HCT116 (cell line): ENCODE measurements around the gene SORCS2. TPM values are rescaled to one million over a fixed set of nuclear protein-coding genes. Genes with fewer than 3 reads are reported as not detected.

ENCODE experiments used
- ATAC-seq: fragments of 200-7000 bp; cut with Tn5 transposase; 2 replicates; pipeline ENCODE4 v1.9.1; 2020; ENCODE audit warnings: mild to moderate bottlenecking, moderate library complexity
- BruUV-seq: library from RNA; stranded (reverse); fragments of 400-500 nt; replicated peaks from 2 replicates; lab custom pipeline; 2021; lab: Mats Ljungman, UMichigan
- CTCF ChIA-PET: fragments of 300-600 bp; sonication (Branson Sonifier 250); formaldehyde crosslinking; loops from one replicate; lab custom pipeline; 2021; ENCODE audit warnings: antibody characterized with exemption; lab: Charles Lee
- POLR2A ChIA-PET: fragments of 300-600, 350-600 bp; sonication (Branson Sonifier 250); formaldehyde crosslinking; loops from one replicate; lab custom pipeline; 2021; ENCODE audit warnings: antibody characterized with exemption; lab: Charles Lee
- RAD21 ChIA-PET, 2 experiments: fragments of 300-600 bp; sonication (Branson Sonifier 250); formaldehyde crosslinking; loops; one replicate each; lab custom pipeline; 2023; ENCODE audit warnings: low total read pairs in 2 of 2; ENCODE audit not compliant: uncharacterized antibody in 2 of 2, unreplicated experiment in 2 of 2, low non-redundant PET in 1 of 2; lab: Charles Lee
- DNase-seq: peaks from one replicate; pipeline ENCODE4 v3.0.0-alpha.2; 2010; ENCODE audit warnings: low read depth, low spot score
- H2AFZ ChIP-seq: fragments of 200-600 bp; shearing (Covaris generic), sonication (generic); 2 replicates; pipeline ENCODE4 v1.6.1; 2017; ENCODE audit warnings: low read depth, mixed run types, mixed read lengths, antibody characterized with exemption, low read length; ENCODE audit not compliant: poor library complexity, severe bottlenecking
- H3K27ac ChIP-seq: 2 replicates; pipeline ENCODE4 v1.5.1; 2012; ENCODE audit warnings: low read depth, low read length
- H3K27me3 ChIP-seq: fragments of 200-600 bp; sonication (generic); 2 replicates; pipeline ENCODE4 v1.6.1; 2016; ENCODE audit warnings: mixed run types, low read length, mixed read lengths; ENCODE audit not compliant: insufficient read depth
- H3K36me3 ChIP-seq, 2 experiments: fragments of 200-500 bp in 1 of 2; fragments of 200-600 bp in 1 of 2; sonication (Bioruptor generic) in 1 of 2; sonication (generic) in 1 of 2; 2 replicates each; pipeline versions ENCODE4 v1.5.1 to v1.6.1; 2014 to 2016; ENCODE audit warnings: low read length in 2 of 2, inconsistent platforms in 1 of 2, mixed read lengths in 1 of 2, mixed run types in 1 of 2; ENCODE audit not compliant: insufficient read depth in 2 of 2, control insufficient read depth in 1 of 2
- H3K4me1 ChIP-seq, 2 experiments: fragments of 200-600 bp in 1 of 2; sonication (generic) in 1 of 2; 2 replicates each; pipeline versions ENCODE4 v1.5.1 to v1.6.1; 2012 to 2017; ENCODE audit warnings: low read length in 2 of 2, inconsistent platforms in 1 of 2, mild to moderate bottlenecking in 1 of 2, mixed read lengths in 1 of 2, mixed run types in 1 of 2, moderate library complexity in 1 of 2; ENCODE audit not compliant: insufficient read depth in 2 of 2, control insufficient read depth in 1 of 2
- H3K4me2 ChIP-seq: fragments of 200-600 bp; sonication (generic); 2 replicates; pipeline ENCODE4 v1.6.1; 2017; ENCODE audit warnings: mixed run types, low read length, mixed read lengths
- H3K4me3 ChIP-seq, 2 experiments: fragments of 200-600 bp in 1 of 2; sonication (generic) in 1 of 2; replicated peaks in 1 of 2; 2 replicates each; pipeline ENCODE4 v1.5.1; 2011 to 2016; ENCODE audit warnings: low read length in 2 of 2, control low read depth in 1 of 2, low read depth in 1 of 2, mild to moderate bottlenecking in 1 of 2, mixed read lengths in 1 of 2, mixed run types in 1 of 2
- H3K79me2 ChIP-seq: fragments of 200-600 bp; sonication (generic); 2 replicates; pipeline ENCODE4 v1.6.1; 2017; ENCODE audit warnings: mild to moderate bottlenecking, mixed run types, low read length, moderate library complexity, mixed read lengths; ENCODE audit not compliant: insufficient read depth
- H3K9ac ChIP-seq: fragments of 200-600 bp; sonication (generic); 2 replicates; pipeline ENCODE4 v1.6.1; 2016; ENCODE audit warnings: low read length, mixed read lengths
- H3K9me2 ChIP-seq: fragments of 200-600 bp; sonication (generic), shearing (Covaris generic); 2 replicates; pipeline ENCODE4 v1.6.1; 2017; ENCODE audit warnings: mixed run types, mild to moderate bottlenecking, moderate library complexity; ENCODE audit not compliant: insufficient read depth
- H3K9me3 ChIP-seq, 2 experiments: fragments of 200-500 bp in 1 of 2; fragments of 200-600 bp in 1 of 2; sonication (Bioruptor generic) in 1 of 2; sonication (generic) in 1 of 2; 2 replicates each; pipeline ENCODE4 v1.6.1; 2014 to 2017; ENCODE audit warnings: low read length in 2 of 2, mixed read lengths in 2 of 2, inconsistent platforms in 1 of 2, low read depth in 1 of 2, mild to moderate bottlenecking in 1 of 2, mixed run types in 1 of 2, moderate library complexity in 1 of 2; ENCODE audit not compliant: control insufficient read depth in 1 of 2, insufficient read depth in 1 of 2
- H4K20me1 ChIP-seq: fragments of 200-600 bp; sonication (generic), shearing (Covaris generic); 2 replicates; pipeline ENCODE4 v1.6.1; 2017; ENCODE audit warnings: mixed run types, mild to moderate bottlenecking, moderate library complexity; ENCODE audit not compliant: insufficient read depth
- CBX3 ChIP-seq: IDR thresholded peaks from 2 replicates; pipeline ENCODE4 v1.6.1; 2012; ENCODE audit warnings: low read depth
- ELF1 ChIP-seq: IDR thresholded peaks from 2 replicates; pipeline ENCODE4 v1.6.1; 2012; ENCODE audit warnings: low read depth, borderline replicate concordance
- RAD21 ChIP-seq: IDR thresholded peaks from 2 replicates; pipeline ENCODE4 v1.6.1; 2012; ENCODE audit warnings: low read depth, mild to moderate bottlenecking
- SRF ChIP-seq: IDR thresholded peaks from 2 replicates; pipeline ENCODE4 v1.6.1; 2012; ENCODE audit warnings: low read depth
- TCF7L2 ChIP-seq: IDR thresholded peaks from 2 replicates; pipeline ENCODE4 v1.7.0; 2011; ENCODE audit warnings: borderline replicate concordance, inconsistent platforms; ENCODE audit not compliant: insufficient read depth, insufficient read length; ENCODE audit errors: extremely low read depth
- ZNF274 ChIP-seq: fragments of 200-500 bp; sonication (Bioruptor generic); IDR thresholded peaks from 2 replicates; pipeline ENCODE4 v1.6.1; 2014; ENCODE audit warnings: mild to moderate bottlenecking, low read depth, low read length, inconsistent platforms
- intact Hi-C: fragments of 100-400 bp; cut with micrococcal nuclease; formaldehyde crosslinking; loops from 2 replicates; pipeline ENCODE4 v1.10.0; 2022
- total RNA-seq: library from RNA; stranded (reverse); gene quantifications from one replicate; pipeline ENCODE4 v1.2.1, GENCODE V29; 2021; ENCODE audit not compliant: unreplicated experiment
- TF ChIP-seq, protein P1 (sequence below), 3 experiments: fragments of 200-600 bp in 1 of 3; sonication (generic) in 1 of 3; IDR thresholded peaks in 2 of 3; conservative IDR thresholded peaks in 1 of 3; 2 replicates each; pipeline ENCODE4 v1.5.1; 2012 to 2017; ENCODE audit warnings: low read depth in 2 of 3, low read length in 2 of 3, antibody characterized with exemption in 1 of 3, borderline replicate concordance in 1 of 3, control low read depth in 1 of 3, mild to moderate bottlenecking in 1 of 3, mixed read lengths in 1 of 3, mixed run types in 1 of 3, moderate library complexity in 1 of 3; ENCODE audit not compliant: insufficient read depth in 1 of 3
- TF ChIP-seq, protein P2 (sequence below): IDR thresholded peaks from 2 replicates; pipeline ENCODE4 v1.6.1; 2012
- TF ChIP-seq, protein P3 (sequence below): IDR thresholded peaks from 2 replicates; pipeline ENCODE4 v1.6.1; 2012; ENCODE audit warnings: low read depth

The SORCS2 gene
- total RNA-seq, 1 experiment from 2014 or later: 0.37 TPM

DNA sequence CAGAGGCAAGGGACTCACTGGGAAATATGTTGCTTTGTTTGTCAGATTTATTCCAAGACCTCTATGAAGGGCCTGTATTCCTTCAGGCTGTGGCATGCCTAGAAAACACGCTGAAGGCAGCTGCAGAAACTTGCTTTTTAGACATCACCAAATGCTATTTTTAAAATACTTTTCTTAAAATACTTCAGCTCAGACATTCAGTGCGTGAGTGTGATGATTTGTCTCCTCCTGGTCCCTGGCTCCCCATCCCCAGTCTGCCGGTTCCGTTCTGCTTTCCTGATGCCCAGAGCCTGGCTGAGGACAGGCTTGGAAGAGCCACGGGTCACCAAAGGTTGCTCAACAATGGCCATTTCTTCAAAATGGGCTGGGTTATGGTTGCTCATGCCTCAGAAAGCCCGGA is 187.4 kb downstream of the SORCS2 start:
- H3K4me2 ChIP-seq: no peak overlapping the region
- intact Hi-C loops: no loop called here
- BruUV-seq: no TSS peak
- no peak overlapping the region for H3K9ac ChIP-seq
- no peaks in the 10 kb centered on the region for H4K20me1 ChIP-seq
- H3K27ac ChIP-seq: no peak overlapping the region
- CTCF ChIA-PET: no interaction called here
- no peaks in the 10 kb centered on the region for H3K79me2 ChIP-seq
- H3K36me3 ChIP-seq: no peaks in the 10 kb centered on the region
- H3K4me1 ChIP-seq: no peaks in the 10 kb centered on the region
- H3K9me3 ChIP-seq: no peaks in the 10 kb centered on the region
- H3K4me3 ChIP-seq: no peak overlapping the region
- POLR2A ChIA-PET: no interaction called here
- H3K9me2 ChIP-seq: no peaks in the 10 kb centered on the region
- TF ChIP-seq ELF1 (no peak), RAD21 (no peak), ZNF274 (no peak)
- TF ChIP-seq, protein P1, sequence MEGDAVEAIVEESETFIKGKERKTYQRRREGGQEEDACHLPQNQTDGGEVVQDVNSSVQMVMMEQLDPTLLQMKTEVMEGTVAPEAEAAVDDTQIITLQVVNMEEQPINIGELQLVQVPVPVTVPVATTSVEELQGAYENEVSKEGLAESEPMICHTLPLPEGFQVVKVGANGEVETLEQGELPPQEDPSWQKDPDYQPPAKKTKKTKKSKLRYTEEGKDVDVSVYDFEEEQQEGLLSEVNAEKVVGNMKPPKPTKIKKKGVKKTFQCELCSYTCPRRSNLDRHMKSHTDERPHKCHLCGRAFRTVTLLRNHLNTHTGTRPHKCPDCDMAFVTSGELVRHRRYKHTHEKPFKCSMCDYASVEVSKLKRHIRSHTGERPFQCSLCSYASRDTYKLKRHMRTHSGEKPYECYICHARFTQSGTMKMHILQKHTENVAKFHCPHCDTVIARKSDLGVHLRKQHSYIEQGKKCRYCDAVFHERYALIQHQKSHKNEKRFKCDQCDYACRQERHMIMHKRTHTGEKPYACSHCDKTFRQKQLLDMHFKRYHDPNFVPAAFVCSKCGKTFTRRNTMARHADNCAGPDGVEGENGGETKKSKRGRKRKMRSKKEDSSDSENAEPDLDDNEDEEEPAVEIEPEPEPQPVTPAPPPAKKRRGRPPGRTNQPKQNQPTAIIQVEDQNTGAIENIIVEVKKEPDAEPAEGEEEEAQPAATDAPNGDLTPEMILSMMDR (IDR thresholded peaks at IDR 0.05 in 2 of 3, conservative IDR thresholded peaks at IDR 0.05 in 1 of 3; ENCODE audit: borderline replicate concordance in 1 of 3, insufficient read depth in 1 of 3, low read depth in 2 of 3, low read length in 2 of 3): no peak
- TF ChIP-seq, protein P2, sequence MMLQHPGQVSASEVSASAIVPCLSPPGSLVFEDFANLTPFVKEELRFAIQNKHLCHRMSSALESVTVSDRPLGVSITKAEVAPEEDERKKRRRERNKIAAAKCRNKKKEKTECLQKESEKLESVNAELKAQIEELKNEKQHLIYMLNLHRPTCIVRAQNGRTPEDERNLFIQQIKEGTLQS: no peak
- ATAC-seq (no peak), DNase-seq (no peak)
- H2AFZ ChIP-seq: no peak overlapping the region
- no peaks in the 10 kb centered on the region for H3K27me3 ChIP-seq
- RAD21 ChIA-PET: no interaction called here

DNA sequence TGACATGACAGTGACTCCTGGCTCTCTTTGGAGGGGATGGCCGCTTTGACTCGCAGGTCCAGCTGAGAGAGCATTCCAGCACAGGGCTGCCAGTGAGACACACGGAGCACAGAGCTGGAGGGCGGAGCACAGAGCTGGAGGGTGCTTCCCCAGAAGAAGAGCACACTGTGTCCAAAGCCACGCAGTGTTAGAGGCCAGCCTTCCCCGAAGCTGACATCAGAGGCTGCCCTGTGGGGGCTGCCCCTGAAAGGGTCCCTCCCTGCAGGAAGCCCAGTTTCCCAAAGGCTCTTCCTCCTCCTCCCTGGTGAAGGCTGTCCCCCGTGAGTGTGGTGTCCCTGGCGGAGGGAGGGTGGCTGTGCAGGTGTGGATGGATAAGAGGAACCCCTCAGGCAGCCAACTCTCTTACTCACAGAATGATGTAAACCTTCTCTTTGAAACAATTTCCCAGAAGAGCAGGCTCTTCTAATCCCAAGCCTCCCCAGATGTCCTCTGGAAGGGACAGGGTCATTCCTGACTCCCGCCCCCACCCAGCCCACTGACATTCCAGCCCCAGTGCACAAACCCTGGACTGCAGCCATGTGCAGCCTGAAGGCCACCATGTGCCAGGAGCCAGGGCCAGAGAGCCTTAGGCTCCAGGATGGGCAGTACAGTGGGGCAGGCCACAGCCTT is 189.0 kb downstream of the SORCS2 start:
- H3K4me3 ChIP-seq: no peak overlapping the region
- TF ChIP-seq SRF: no peak
- TF ChIP-seq, protein P2: no peak
- no peak for TF ChIP-seq CBX3
- TF ChIP-seq ZNF274: no peak
- TF ChIP-seq, protein P3, sequence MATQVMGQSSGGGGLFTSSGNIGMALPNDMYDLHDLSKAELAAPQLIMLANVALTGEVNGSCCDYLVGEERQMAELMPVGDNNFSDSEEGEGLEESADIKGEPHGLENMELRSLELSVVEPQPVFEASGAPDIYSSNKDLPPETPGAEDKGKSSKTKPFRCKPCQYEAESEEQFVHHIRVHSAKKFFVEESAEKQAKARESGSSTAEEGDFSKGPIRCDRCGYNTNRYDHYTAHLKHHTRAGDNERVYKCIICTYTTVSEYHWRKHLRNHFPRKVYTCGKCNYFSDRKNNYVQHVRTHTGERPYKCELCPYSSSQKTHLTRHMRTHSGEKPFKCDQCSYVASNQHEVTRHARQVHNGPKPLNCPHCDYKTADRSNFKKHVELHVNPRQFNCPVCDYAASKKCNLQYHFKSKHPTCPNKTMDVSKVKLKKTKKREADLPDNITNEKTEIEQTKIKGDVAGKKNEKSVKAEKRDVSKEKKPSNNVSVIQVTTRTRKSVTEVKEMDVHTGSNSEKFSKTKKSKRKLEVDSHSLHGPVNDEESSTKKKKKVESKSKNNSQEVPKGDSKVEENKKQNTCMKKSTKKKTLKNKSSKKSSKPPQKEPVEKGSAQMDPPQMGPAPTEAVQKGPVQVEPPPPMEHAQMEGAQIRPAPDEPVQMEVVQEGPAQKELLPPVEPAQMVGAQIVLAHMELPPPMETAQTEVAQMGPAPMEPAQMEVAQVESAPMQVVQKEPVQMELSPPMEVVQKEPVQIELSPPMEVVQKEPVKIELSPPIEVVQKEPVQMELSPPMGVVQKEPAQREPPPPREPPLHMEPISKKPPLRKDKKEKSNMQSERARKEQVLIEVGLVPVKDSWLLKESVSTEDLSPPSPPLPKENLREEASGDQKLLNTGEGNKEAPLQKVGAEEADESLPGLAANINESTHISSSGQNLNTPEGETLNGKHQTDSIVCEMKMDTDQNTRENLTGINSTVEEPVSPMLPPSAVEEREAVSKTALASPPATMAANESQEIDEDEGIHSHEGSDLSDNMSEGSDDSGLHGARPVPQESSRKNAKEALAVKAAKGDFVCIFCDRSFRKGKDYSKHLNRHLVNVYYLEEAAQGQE: no peak
- TF ChIP-seq, protein P1 (IDR thresholded peaks at IDR 0.05 in 2 of 3, conservative IDR thresholded peaks at IDR 0.05 in 1 of 3; ENCODE audit: borderline replicate concordance in 1 of 3, insufficient read depth in 1 of 3, low read depth in 2 of 3, low read length in 2 of 3): no peak
- TF ChIP-seq TCF7L2: no peak

More for the DNA sequence above, 189.0 kb downstream of the SORCS2 start:
- peak; percentile 71; the same call in 1 of the 2 replicates for ATAC-seq
- Histone ChIP-seq H3K9me2 (no peaks in the 10 kb centered on the region), H3K27ac (no peak overlapping the region), H3K4me2 (no peak overlapping the region), H3K79me2 (no peaks in the 10 kb centered on the region), H3K9ac (no peak overlapping the region), H3K4me1 (no peaks in the 10 kb centered on the region), H4K20me1 (no peaks in the 10 kb centered on the region), H3K9me3 (no peaks in the 10 kb centered on the region), H2AFZ (no peak overlapping the region), H3K27me3 (no peaks in the 10 kb centered on the region), H3K36me3 (no peaks in the 10 kb centered on the region)
- DNase-seq: no peak
- ChIA-PET POLR2A (no interaction called here), RAD21 (no interaction called here), CTCF (no interaction called here)
- intact Hi-C loops: no loop called here
- no TSS peak for BruUV-seq
